T-helper 2 cell treated with Interferon-gamma antibody and Interleukin-4, amounts not matched to agents 100 ng/mL and 5 ng/mL, for 36 hours (primary cell): ENCODE results near the gene ADAP2. TPM values are rescaled to one million over a fixed set of nuclear protein-coding genes. Genes with fewer than 3 reads are reported as not detected.

Source experiments
- total RNA-seq: library from RNA; stranded (reverse); gene quantifications from 2 replicates; pipeline ENCODE4 v1.2.3, GENCODE V29; 2022

ADAP2 gene
- total RNA-seq, 1 donor from 2014 or later = 0.91 TPM

Other genes with a start within 250 kb of the ADAP2 start
- gene CRLF3, start 97.3 kb upstream of the ADAP2 start, total RNA-seq = 54.4 and 55.9 TPM in 2 replicates
- gene ATAD5, start 90.0 kb upstream of the ADAP2 start, total RNA-seq = 28.0 and 29.0 TPM in 2 replicates
- 15.4 and 17.7 TPM in 2 replicates for gene TEFM, start 15.7 kb upstream of the ADAP2 start, total RNA-seq
- gene RNF135, start 49.1 kb downstream of the ADAP2 start, total RNA-seq = 9.0 and 10.6 TPM in 2 replicates
- 24.2 and 24.4 TPM in 2 replicates for gene NF1, start 173.0 kb downstream of the ADAP2 start, total RNA-seq